NCI-H524 treated with DMSO at 0.1 percent for 48 hours (cell line): Measurements from ENCODE around the gene ESPN.
"Not testable (repeated sequence)": the region's sequence is repeated elsewhere in the genome, so short reads cannot be mapped to it uniquely, and the experiment has no call there.

Experiments used
- DNase-seq: peaks from one replicate; lab custom pipeline; 2025; lab: John Stamatoyannopoulos, UW

ESPN gene

GRCh38 chr1:6448749-6449631 is 24.4 kb downstream of the ESPN start:
- DNase-seq: no peak

- DNase-seq: no peak
These were observed 25.5 kb downstream of the ESPN start for GRCh38 chr1:6450005-6450450.

DNA sequence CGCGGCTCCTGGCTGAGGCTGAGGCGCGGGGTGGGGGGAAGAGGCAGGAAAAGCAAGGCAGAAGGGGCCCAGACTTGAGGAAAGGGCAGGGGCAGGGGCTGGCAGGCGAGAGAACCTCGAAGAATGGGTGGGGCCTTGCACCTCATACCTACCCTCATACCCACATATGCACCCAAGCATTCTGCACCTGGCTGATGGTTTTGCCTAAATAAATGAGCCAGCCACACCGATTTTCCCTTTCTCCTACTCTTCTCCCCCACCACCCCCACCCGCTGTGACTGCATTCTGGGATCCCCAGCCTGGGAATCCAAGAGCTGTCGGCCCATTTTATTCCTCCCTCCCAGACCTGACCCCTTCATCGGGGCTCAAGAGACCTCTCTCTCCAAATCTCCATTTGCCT is 25.9 kb downstream of the ESPN start:
- DNase-seq: not testable (repeated sequence)

DNA sequence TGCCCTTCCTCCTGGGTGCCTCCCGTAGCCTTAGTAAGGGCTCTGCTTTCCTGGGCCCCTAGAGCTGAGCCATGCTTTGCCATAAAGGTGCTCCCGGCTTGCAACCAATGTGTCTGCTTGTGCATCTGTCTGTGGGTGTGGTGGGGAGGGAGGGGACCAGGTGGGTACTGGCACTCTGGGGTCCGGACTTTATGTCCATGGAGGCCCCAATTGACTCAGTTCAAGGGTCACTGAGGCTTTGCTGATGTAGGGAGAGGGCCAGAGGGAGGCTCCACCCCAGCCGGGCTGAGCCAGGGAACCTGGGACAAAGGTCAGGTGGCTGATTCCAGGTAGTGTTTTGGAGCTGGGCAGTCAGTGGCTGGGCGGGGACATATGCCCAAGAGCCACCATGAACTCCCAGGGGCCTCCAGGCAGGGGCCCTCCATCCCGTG is 26.4 kb downstream of the ESPN start:
- DNase-seq: no peak

DNA sequence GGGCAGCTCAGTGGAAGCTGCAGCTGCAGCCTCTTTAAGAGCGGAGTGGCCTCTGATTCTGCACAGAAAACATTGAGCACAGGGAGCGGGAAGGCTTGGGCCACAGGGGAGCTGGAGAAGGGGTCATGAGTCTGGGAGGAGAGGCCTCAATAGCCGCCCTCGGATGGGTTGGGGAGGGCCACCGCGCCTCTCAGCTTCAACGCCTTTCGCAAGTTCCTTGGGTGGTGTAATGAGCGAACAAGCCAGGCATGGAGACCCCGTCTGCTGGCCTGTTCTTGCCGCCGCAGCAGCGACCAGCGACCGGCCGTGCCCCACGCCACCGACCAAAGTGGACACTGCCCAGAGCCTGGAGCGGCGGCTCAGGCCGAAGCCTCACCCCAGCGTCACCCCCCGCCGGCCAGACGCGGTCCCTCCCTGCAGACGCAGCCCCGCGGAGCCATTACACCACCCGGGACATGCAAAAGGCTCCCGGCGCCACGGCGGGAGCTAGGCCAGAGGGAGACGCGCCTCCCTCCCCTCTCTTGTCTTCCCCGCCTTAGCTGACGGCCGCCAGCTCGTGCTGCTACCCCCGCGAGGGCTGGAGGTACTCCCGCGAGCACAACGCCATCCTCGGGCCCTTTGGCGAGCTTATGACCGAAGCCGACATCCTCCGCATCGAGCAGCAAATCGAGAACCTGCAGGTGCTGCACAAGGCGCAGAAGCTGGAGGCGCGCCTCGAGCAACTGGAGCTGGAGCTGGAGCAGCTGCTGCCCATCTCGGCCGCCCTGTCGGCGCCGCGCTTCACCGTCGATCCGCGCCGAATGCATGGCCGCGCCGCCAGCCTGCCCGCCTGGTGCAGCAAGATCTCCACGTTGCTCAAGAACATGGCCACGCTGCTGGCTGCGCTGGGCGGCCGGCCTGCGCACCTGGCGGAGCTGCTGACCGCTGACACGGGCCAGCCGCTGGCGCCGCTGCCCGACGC is 29.6 kb downstream of the ESPN start:
- not testable (repeated sequence) for DNase-seq

- DNase-seq: no peak
These were observed 30.5 kb downstream of the ESPN start for GRCh38 chr1:6454856-6455751.

DNA sequence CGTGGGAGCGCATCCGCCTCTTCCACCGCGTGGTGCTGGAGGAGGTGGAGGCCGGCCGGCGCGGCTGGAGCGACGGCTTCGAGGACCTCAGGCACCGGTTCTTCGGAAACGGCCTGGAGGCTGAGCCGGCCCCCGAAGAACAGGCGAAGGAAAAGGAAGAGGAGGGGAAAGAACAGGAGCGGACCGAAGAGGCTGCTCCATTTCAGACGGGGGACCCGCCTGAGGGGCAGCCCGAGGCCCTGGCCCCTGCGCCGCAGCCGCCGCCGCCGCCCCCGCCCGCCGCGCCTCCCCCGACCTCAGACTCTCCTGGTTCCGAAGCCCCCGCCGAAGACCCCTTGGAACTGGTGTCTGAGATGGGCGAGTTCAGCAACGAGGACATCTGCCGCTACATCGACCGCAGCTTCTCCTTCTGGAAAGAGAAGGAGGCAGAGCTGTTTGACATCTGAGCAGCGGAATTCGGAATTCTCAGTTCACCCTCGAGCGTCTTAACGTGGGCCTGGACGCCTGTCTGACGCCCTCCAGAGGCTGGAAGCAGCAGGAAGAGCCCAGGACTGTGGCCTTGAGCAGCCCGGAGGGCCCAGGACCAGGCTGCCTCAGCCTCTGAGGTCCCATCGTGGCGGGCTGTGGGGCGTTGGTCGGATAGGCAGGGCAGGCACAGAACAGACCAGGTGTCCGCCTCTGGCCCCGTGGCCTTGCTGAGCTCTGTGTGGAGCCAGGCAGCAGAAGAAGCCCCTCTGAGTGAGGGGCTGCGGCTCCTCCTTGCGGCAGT is 31.4 kb downstream of the ESPN start:
- not testable (repeated sequence) for DNase-seq

DNA sequence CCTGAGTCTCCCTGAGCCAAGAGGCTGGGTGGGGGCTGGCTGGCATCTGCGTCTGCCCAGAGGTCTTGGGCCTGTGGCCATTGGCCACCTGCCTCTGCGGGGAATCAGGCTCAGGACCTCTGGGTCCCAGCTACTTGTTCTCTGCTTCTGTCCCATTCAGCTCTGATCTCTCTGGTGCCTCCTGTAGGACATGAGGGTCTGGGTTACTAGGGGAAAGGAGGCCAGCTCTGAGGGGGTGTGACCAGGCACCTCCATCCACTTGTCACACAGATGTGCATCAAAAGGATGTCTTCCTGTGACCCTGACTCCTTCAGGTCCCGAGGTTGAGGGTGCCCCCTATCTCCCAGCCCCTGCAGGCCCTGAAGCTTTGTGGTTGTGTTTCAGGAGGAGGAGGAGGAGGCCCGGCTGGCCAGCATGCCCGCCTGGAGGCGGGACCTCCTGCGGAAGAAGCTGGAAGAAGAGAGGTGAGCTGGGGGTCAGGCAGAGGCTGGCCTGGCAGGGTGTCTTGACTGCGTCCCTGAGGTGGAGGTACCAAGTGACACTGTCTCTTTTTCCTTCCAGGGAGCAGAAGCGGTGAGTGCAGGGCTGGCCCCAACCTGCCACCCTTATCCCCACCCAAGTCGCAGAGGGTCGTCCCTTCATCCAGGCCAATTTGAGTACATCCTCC is 32.4 kb downstream of the ESPN start:
- no peak for DNase-seq

- no peak for DNase-seq
These were observed 35.3 kb downstream of the ESPN start for GRCh38 chr1:6459850-6460265.

- DNase-seq: no peak
These were observed 35.9 kb downstream of the ESPN start for GRCh38 chr1:6460301-6461050.

GRCh38 chr1:6461051-6461530 is 36.5 kb downstream of the ESPN start:
- no peak for DNase-seq

DNA sequence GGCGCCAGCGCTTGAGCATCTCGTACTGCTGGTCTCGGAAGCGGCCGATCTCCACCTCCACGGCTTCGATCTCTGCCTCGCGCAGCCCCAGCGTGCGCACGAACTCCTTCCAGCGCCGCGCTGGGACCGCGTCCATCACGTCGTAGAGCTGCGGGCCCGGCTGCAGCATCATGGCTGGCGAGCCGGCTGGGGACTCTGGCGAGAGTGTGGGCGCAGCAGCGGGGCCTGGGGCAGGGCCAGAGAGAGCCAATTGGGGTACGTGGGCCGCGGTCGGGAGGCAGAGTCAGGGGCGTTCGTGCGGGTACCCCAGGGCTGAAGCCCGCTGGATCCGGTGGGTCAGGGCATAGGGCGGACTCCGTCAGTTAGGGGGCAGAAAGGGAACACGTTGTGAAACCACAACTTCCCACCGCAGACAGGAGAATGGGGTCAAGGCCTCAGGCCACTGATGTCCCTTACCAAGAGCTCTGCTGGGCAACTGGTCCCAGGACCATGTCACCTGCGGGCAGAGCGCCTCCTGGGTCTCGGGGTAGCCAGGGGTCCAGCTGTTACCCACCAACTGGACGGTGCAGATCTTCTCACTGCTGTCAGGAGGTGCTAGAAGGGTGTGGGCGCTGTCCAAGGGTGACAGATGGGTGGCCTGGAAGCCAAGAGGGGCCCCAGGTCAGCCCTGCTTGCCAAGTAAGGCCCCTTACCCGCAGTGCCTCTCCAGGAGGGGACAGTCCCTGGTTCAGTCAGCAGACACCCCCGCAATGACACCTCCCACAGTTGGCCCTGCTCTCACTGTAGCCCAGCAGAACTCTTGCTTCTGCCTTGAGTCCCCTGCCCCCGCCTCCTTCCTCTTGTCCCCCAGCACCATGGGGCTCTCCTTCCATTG is 37.2 kb downstream of the ESPN start:
- no peak for DNase-seq

- DNase-seq: no peak
These were observed 38.0 kb downstream of the ESPN start for GRCh38 chr1:6462412-6463119.

DNA sequence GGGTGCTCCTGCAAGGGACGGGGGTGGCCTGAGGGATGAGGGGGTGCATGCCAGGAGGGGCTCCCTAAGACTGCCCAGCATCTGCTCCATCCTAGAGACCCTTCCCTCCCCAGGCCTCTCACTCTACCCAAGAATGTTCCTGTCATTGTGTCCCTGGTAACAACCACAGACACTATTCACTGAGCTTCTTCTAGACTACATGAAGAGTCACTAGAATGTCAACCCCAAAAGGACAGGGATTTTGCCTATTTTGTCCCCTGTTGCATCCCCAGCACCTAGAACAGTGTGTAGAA is 38.5 kb downstream of the ESPN start:
- DNase-seq: no peak

DNA sequence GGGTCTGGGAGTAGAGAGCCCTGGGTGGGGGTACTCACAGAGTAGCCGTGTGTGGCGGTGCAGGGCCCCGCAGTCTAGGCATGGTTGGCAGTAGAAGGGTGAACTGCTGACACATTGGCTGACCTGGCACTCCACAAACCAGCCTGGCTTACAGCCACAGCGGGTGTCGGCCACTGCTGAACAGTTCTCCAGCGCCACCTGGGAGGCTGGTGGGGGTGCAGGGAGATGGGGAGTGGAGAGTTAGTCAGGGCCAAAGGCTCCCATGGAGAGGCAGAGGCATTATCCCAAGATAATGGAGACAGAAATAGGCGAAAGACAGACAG is 39.9 kb downstream of the ESPN start:
- DNase-seq: no peak

DNA sequence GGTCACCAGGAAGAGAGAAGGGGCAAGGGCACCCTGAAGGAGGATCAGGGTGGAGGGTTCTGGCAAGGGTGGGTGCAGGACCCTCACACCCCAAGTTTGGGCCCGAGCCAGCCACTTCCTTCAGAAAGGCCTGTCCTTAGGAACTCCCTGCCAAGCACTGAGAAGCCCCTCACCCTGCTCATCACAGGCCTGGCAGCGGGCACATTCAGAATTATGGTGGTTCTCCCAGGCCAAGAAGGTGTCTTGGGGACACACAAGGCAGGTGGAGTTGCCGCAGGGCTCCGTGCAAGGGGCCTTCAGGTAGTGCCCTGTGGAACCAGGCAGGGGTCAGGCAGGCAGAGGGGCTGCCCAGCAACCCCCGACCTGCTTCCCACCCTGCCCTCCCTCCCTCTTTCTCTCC is 40.3 kb downstream of the ESPN start:
- no peak for DNase-seq

DNA sequence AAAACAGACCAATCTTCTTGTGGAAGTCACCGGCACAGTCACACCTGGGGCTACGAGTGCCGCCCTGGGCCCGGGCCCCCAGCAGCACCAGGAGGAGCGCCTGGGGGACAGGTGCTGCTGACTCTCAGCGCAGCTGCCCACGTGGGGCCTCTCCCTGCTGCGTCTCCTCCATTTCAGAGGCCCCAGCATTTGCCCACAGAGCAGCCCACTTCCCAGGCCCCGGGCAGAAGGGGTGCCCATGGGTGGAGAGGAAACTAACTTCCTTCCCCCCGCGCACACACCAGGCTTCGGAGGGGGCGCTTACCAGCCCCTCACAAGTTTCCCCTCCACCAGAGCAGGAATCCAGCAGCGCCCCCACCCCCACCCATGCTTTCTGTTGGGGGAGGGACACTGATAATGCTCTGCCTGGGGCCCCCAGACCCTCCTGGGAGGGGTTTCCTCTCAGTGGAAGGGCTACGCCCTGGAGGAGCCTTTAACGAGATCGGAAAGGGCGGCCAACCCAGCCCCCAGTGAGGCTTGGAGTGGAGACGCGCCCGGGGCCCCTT is 41.0 kb downstream of the ESPN start:
- no peak for DNase-seq

DNA sequence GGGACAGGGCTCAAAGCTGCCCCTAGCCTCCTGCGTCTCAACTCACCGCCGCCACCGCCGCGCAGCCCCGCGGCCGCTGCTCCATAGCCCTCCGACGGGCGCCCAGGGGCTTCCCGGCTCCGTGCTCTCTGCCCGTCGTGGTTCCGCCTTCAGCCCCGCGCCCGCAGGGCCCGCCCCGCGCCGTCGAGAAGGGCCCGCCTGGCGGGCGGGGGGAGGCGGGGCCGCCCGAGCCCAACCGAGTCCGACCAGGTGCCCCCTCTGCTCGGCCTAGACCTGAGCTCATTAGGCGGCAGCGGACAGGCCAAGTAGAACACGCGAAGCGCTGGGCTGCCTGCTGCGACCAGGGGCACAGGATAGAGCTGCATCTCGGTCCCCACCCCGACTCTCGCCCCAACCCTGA is 41.4 kb downstream of the ESPN start, which contains the start of gene TNFRSF25:
TSS of gene TNFRSF25 (minus strand) at position 151 of the 400 bp plus-strand sequence. CDS start at position 85, 66 bp downstream.
- no peak for DNase-seq
